ENCODE results near the gene MBP. TPM values are rescaled to one million over a fixed set of nuclear protein-coding genes. Genes with fewer than 3 reads are reported as not detected.
A peak's percentile ranks its signal among the peaks of the same experiment; 100 is the strongest.

The MBP gene
- total RNA-seq, 1 experiment from 2014 or later, result not detected

- Histone ChIP-seq H3K9me3 (ENCODE audit: low read depth, low read length, poor library complexity, severe bottlenecking) (no peaks in the 10 kb centered on the region), H3K4me1 (ENCODE audit: insufficient read depth, low read length, poor library complexity, severe bottlenecking) (no peaks in the 10 kb centered on the region), H3K27me3 (replicated peaks; ENCODE audit: insufficient read depth, low read depth, low read length, poor library complexity) (no peaks in the 10 kb centered on the region), H3K27ac (ENCODE audit: low read depth, low read length, poor library complexity, severe bottlenecking) (no peak overlapping the region), H3K36me3 (ENCODE audit: insufficient read depth, low read length, poor library complexity, severe bottlenecking) (no peaks in the 10 kb centered on the region), H3K4me3 (ENCODE audit: low read depth, low read length, poor library complexity, severe bottlenecking) (no peak overlapping the region)
- POLR2A ChIA-PET (ENCODE audit: low non-redundant PET), result no interaction called here
- CTCF ChIA-PET, result no interaction called here
- peak; percentile 68 for DNase-seq (ENCODE audit: low spot score)
- no TSS peak for BruUV-seq (replicated peaks)
- intact Hi-C loops (cut with micrococcal nuclease; ENCODE audit: unreplicated experiment), result loop anchor here (5.0 kb wide), 1 partner anchor 182 kb away; no protein-coding TSS in a partner anchor
- TF ChIP-seq CTCF (conservative IDR thresholded peaks at IDR 0.05; ENCODE audit: low read depth, low read length) (peak; percentile 63), EZH2 (IDR thresholded peaks at IDR 0.05; ENCODE audit: borderline replicate concordance, low read depth, low read length, poor library complexity, severe bottlenecking) (no peak)
Measured at GRCh38 chr18:77059294-77059916, 73.2 kb downstream of the MBP start.

GRCh38 chr18:77058290-77058835 lies 74.2 kb downstream of the MBP start:
- H3K27ac ChIP-seq (ENCODE audit: low read depth, low read length, poor library complexity, severe bottlenecking), result no peak overlapping the region
- no peaks in the 10 kb centered on the region for H3K36me3 ChIP-seq (ENCODE audit: insufficient read depth, low read length, poor library complexity, severe bottlenecking)
- no peak for DNase-seq (ENCODE audit: low spot score)
- no peaks in the 10 kb centered on the region for H3K9me3 ChIP-seq (ENCODE audit: low read depth, low read length, poor library complexity, severe bottlenecking)
- no peaks in the 10 kb centered on the region for H3K27me3 ChIP-seq (replicated peaks; ENCODE audit: insufficient read depth, low read depth, low read length, poor library complexity)
- H3K4me3 ChIP-seq (ENCODE audit: low read depth, low read length, poor library complexity, severe bottlenecking), result no peak overlapping the region
- POLR2A ChIA-PET (ENCODE audit: low non-redundant PET), result no interaction called here
- CTCF ChIA-PET, result no interaction called here
- no TSS peak for BruUV-seq (replicated peaks)
- intact Hi-C loops (cut with micrococcal nuclease; ENCODE audit: unreplicated experiment), result loop anchor here (5.0 kb wide), 1 partner anchor 181 kb away; no protein-coding TSS in a partner anchor
- TF ChIP-seq CTCF (conservative IDR thresholded peaks at IDR 0.05; ENCODE audit: low read depth, low read length) (no peak), EZH2 (IDR thresholded peaks at IDR 0.05; ENCODE audit: borderline replicate concordance, low read depth, low read length, poor library complexity, severe bottlenecking) (no peak)
- H3K4me1 ChIP-seq (ENCODE audit: insufficient read depth, low read length, poor library complexity, severe bottlenecking), result no peaks in the 10 kb centered on the region

- intact Hi-C loops (cut with micrococcal nuclease; ENCODE audit: unreplicated experiment), result loop anchor here (5.0 kb wide), 1 partner anchor 180 kb away; no protein-coding TSS in a partner anchor
- ChIA-PET CTCF (no interaction called here), POLR2A (ENCODE audit: low non-redundant PET) (no interaction called here)
- Histone ChIP-seq H3K27ac (ENCODE audit: low read depth, low read length, poor library complexity, severe bottlenecking) (no peak overlapping the region), H3K36me3 (ENCODE audit: insufficient read depth, low read length, poor library complexity, severe bottlenecking) (no peaks in the 10 kb centered on the region), H3K9me3 (ENCODE audit: low read depth, low read length, poor library complexity, severe bottlenecking) (no peaks in the 10 kb centered on the region), H3K4me1 (ENCODE audit: insufficient read depth, low read length, poor library complexity, severe bottlenecking) (no peaks in the 10 kb centered on the region), H3K27me3 (replicated peaks; ENCODE audit: insufficient read depth, low read depth, low read length, poor library complexity) (no peaks in the 10 kb centered on the region), H3K4me3 (ENCODE audit: low read depth, low read length, poor library complexity, severe bottlenecking) (no peak overlapping the region)
- no TSS peak for BruUV-seq (replicated peaks)
- TF ChIP-seq CTCF (conservative IDR thresholded peaks at IDR 0.05; ENCODE audit: low read depth, low read length) (no peak), EZH2 (IDR thresholded peaks at IDR 0.05; ENCODE audit: borderline replicate concordance, low read depth, low read length, poor library complexity, severe bottlenecking) (no peak)
- no peak for DNase-seq (ENCODE audit: low spot score)
Measured at GRCh38 chr18:77057006-77057395, 75.6 kb downstream of the MBP start.
